Activated CD8-positive, alpha-beta T cell treated with anti-CD3 and anti-CD28 coated beads for 36 hours (primary cell): ENCODE data around the gene ACER2. TPM values are rescaled to one million over a fixed set of nuclear protein-coding genes. Genes with fewer than 3 reads are reported as not detected.

Experiments
- ATAC-seq: fragments of 200-7000 bp; cut with Tn5 transposase; one replicate; pipeline ENCODE4 v1.10.0; 2021; ENCODE audit warnings: mild to moderate bottlenecking, moderate library complexity
- CTCF ChIA-PET: fragments of 350-600 bp; sonication (Branson Sonifier 250); formaldehyde crosslinking; loops from one replicate; lab custom pipeline; 2021; ENCODE audit warnings: antibody characterized with exemption; lab: Charles Lee
- POLR2A ChIA-PET: fragments of 350-600 bp; sonication (Branson Sonifier 250); formaldehyde crosslinking; loops from one replicate; lab custom pipeline; 2021; ENCODE audit warnings: antibody characterized with exemption; lab: Charles Lee
- DNase-seq: peaks from one replicate; pipeline ENCODE4 v3.0.0-alpha.2; 2020
- H3K27ac Mint-ChIP-seq: one replicate; pipeline ENCODE4 v1.8.0; 2021; ENCODE audit warnings: mild to moderate bottlenecking, mixed read lengths
- H3K27me3 Mint-ChIP-seq: one replicate; pipeline ENCODE4 v1.8.0; 2021; ENCODE audit warnings: mixed read lengths
- H3K36me3 Mint-ChIP-seq: one replicate; pipeline ENCODE4 v1.8.0; 2021; ENCODE audit warnings: low read depth, mixed read lengths
- H3K4me1 Mint-ChIP-seq: one replicate; pipeline ENCODE4 v1.8.0; 2021; ENCODE audit warnings: low read depth, mixed read lengths
- H3K4me3 Mint-ChIP-seq: one replicate; pipeline ENCODE4 v1.8.0; 2021; ENCODE audit warnings: mild to moderate bottlenecking, moderate library complexity, mixed read lengths
- H3K9me3 Mint-ChIP-seq: one replicate; pipeline ENCODE4 v1.8.0; 2021; ENCODE audit warnings: mixed read lengths
- CTCF ChIP-seq: fragments of 200-600 bp; IDR thresholded peaks from one replicate; pipeline ENCODE4 v1.8.0; 2022; ENCODE audit warnings: antibody characterized with exemption, mild to moderate bottlenecking
- intact Hi-C: fragments of 100-400 bp; cut with micrococcal nuclease; formaldehyde crosslinking; loops from one replicate; pipeline ENCODE4 v1.10.0; 2022
- total RNA-seq, 2 experiments: library from RNA; stranded (reverse); gene quantifications; one replicate each; pipeline ENCODE4 v1.2.3, GENCODE V29; 2021

The ACER2 gene
- total RNA-seq, 2 experiments from 2014 or later, result 1.2 to 1.4 TPM

GRCh38 chr9:19471737-19472648 is 63.2 kb downstream of the ACER2 start:
- H3K27me3 Mint-ChIP-seq, result no peaks in the 10 kb centered on the region
- peak overlapping the region; percentile 3 for H3K4me3 Mint-ChIP-seq
- ATAC-seq, result peak; percentile 93
- TF ChIP-seq CTCF, result peak; percentile 76
- no peaks in the 10 kb centered on the region for H3K9me3 Mint-ChIP-seq
- peaks cover 13% of the 10 kb centered on the region for H3K4me1 Mint-ChIP-seq
- H3K27ac Mint-ChIP-seq, result no peak overlapping the region
- DNase-seq, result peak; percentile 78
- H3K36me3 Mint-ChIP-seq, result no peaks in the 10 kb centered on the region
- ChIA-PET CTCF (interaction anchor here (0.9 to 1.9 kb wide), 10 partner anchors 10 to 1469 kb away, joined by 3 to 5 read pairs (median 4); no protein-coding TSS in a partner anchor), POLR2A (no interaction called here)
- intact Hi-C loops, result no loop called here

DNA sequence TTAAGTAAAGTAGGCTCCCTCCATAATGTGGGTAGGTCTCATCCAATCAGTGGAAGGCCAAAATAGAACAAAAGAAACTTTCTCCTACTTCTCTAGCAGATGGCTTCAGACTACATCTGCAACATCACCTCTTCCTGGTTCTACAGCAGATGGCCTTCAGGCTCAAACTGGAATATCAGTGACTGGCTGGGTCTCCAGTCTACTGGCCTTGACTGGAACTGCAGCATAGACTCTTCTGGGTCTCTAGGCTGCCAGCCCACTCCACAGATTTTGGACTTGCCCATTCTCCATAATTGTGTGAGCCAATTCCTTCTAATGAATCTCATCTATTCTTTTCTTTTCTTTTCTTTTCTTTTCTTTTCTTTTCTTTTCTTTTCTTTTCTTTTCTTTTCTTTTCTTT is 64.8 kb downstream of the ACER2 start:
- intact Hi-C loops, result no loop called here
- Mint-ChIP-seq H3K36me3 (no peaks in the 10 kb centered on the region), H3K27me3 (peaks cover 2% of the 10 kb centered on the region), H3K4me3 (no peak overlapping the region), H3K27ac (no peak overlapping the region), H3K4me1 (peaks cover 13% of the 10 kb centered on the region), H3K9me3 (no peaks in the 10 kb centered on the region)
- TF ChIP-seq CTCF, result no peak
- ATAC-seq (no peak), DNase-seq (no peak)
- CTCF ChIA-PET, result interaction anchor here (0.7 to 0.9 kb wide), 2 partner anchors 9 to 14 kb away, joined by 3 to 6 read pairs; no protein-coding TSS in a partner anchor
- POLR2A ChIA-PET, result no interaction called here

DNA sequence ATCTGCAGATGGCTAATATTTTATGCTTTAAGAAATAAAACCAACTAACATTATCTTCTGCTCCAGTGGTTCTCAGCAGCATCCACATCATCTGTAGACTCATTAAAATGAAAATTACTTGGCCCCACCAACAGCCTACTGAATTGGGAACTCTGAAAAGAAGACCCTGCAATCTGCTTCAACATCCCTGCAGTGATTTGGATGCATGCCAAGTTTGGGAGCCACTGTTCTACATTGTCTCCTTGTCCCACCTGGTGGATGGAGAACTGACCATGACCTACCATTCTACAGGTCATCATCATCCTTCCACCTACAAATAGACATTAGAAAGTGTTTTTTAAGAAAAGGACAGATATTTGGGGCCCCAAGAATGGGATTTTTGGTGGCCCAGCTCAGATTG is 71.1 kb downstream of the ACER2 start:
- no peak overlapping the region for H3K27ac Mint-ChIP-seq
- CTCF ChIA-PET, result interaction anchor here (2.0 kb wide), 1 partner anchor 15 kb away, joined by 12 read pairs; no protein-coding TSS in a partner anchor
- intact Hi-C loops, result no loop called here
- DNase-seq (no peak), ATAC-seq (no peak)
- H3K27me3 Mint-ChIP-seq, result peaks cover 7% of the 10 kb centered on the region
- no peaks in the 10 kb centered on the region for H3K9me3 Mint-ChIP-seq
- H3K4me3 Mint-ChIP-seq, result no peak overlapping the region
- POLR2A ChIA-PET, result no interaction called here
- no peaks in the 10 kb centered on the region for H3K4me1 Mint-ChIP-seq
- no peaks in the 10 kb centered on the region for H3K36me3 Mint-ChIP-seq
- TF ChIP-seq CTCF, result no peak

- CTCF ChIA-PET, result interaction anchor here (3.4 kb wide), 1 partner anchor 16 kb away, joined by 18 read pairs; no protein-coding TSS in a partner anchor
These were observed 71.5 kb downstream of the ACER2 start for GRCh38 chr9:19480345-19480744.

More at GRCh38 chr9:19480345-19480744, 71.5 kb downstream of the ACER2 start:
- Mint-ChIP-seq H3K27ac (no peak overlapping the region), H3K4me3 (no peak overlapping the region), H3K27me3 (peaks cover 7% of the 10 kb centered on the region), H3K9me3 (no peaks in the 10 kb centered on the region), H3K36me3 (no peaks in the 10 kb centered on the region), H3K4me1 (no peaks in the 10 kb centered on the region)
- ATAC-seq, result no peak
- TF ChIP-seq CTCF, result no peak
- POLR2A ChIA-PET, result interaction anchor here (1.2 kb wide), 1 partner anchor 15 kb away, joined by 3 read pairs; no protein-coding TSS in a partner anchor
- intact Hi-C loops, result no loop called here
- no peak for DNase-seq
